Spleen (tissue), 13 donors: ENCODE measurements around the gene TEF. TPM values are rescaled to one million over a fixed set of nuclear protein-coding genes. Genes with fewer than 3 reads are reported as not detected.
A peak's percentile ranks its signal among the peaks of the same experiment; 100 is the strongest.

Experiments used
- DNase-seq: peaks from one replicate; pipeline ENCODE4 v3.0.0-alpha.2; 2020
- H3K27ac ChIP-seq, 8 donors: fragments of 200-600 bp; sonication (generic) in 7 of 8; 1 replicate in 4 of 8; 2 replicates in 4 of 8; pipeline versions ENCODE4 v1.5.0 to v1.8.0; 2016 to 2021; ENCODE audit warnings: inconsistent platforms in 4 of 8, mild to moderate bottlenecking in 4 of 8, moderate library complexity in 1 of 8
- H3K27me3 ChIP-seq, 7 donors: fragments of 200-600 bp; sonication (generic) in 6 of 7; replicated peaks in 1 of 7; 1 replicate in 4 of 7; 2 replicates in 3 of 7; pipeline versions ENCODE4 v1.5.0 to v1.8.0; 2016 to 2021; ENCODE audit warnings: inconsistent platforms in 3 of 7, mild to moderate bottlenecking in 1 of 7
- H3K36me3 ChIP-seq, 6 donors: fragments of 200-600 bp; sonication (generic) in 5 of 6; 1 replicate in 4 of 6; 2 replicates in 2 of 6; pipeline versions ENCODE4 v1.5.0 to v1.8.0; 2016 to 2021; ENCODE audit warnings: inconsistent platforms in 2 of 6
- H3K4me1 ChIP-seq, 6 donors: fragments of 200-600 bp; sonication (generic) in 5 of 6; 1 replicate in 3 of 6; 2 replicates in 3 of 6; pipeline versions ENCODE4 v1.5.0 to v1.8.0; 2016 to 2021; ENCODE audit warnings: inconsistent platforms in 3 of 6
- H3K4me3 ChIP-seq, 8 donors: fragments of 200-600 bp; sonication (generic) in 7 of 8; 1 replicate in 4 of 8; 2 replicates in 4 of 8; pipeline versions ENCODE4 v1.5.0 to v1.8.0; 2016 to 2021; ENCODE audit warnings: inconsistent platforms in 4 of 8, mild to moderate bottlenecking in 4 of 8, moderate library complexity in 2 of 8
- H3K9me3 ChIP-seq, 8 donors: fragments of 200-600 bp; sonication (generic) in 7 of 8; 1 replicate in 4 of 8; 2 replicates in 4 of 8; pipeline versions ENCODE4 v1.5.0 to v1.8.0; 2016 to 2021; ENCODE audit warnings: inconsistent platforms in 4 of 8
- POLR2A ChIP-seq, 3 donors: fragments of 450-650 bp; IDR thresholded peaks; one replicate each; pipeline ENCODE4 v1.5.1; 2017; ENCODE audit warnings: antibody characterized with exemption in 3 of 3, mild to moderate bottlenecking in 1 of 3
- POLR2AphosphoS5 ChIP-seq, 3 donors: sonication (generic); formaldehyde crosslinking; IDR thresholded peaks; one replicate each; pipeline ENCODE4 v1.5.1; 2017; ENCODE audit warnings: antibody characterized with exemption in 3 of 3
- WGBS, 5 donors: extraction: QIAGEN DNeasy Blood & Tissue Kit in 3 of 5; methylation state at CpG; one replicate each; pipeline versions ENCODE4 v1.1.5 to v1.1.7; 2013 to 2018; 5-methylcytosine and 5-hydroxymethylcytosine counted together
- intact Hi-C: fragments of 100-400 bp; cut with DNase I; formaldehyde crosslinking; loops from one replicate; pipeline ENCODE4 v1.15.0; 2023; ENCODE audit warnings: low total_unique reads
- long read RNA-seq, 2 donors: transcript quantifications; one replicate each; lab custom pipeline, GENCODE V29; 2026
- polyA plus RNA-seq, 3 donors: library from polyadenylated mRNA; stranded (reverse); fragments of 200-250 nt; gene quantifications; one replicate each; pipeline ENCODE4 v1.2.1, GENCODE V29; 2013
- total RNA-seq, 7 donors: library from RNA; depleted of rRNA in 3 of 7; stranded (reverse); fragments of >200 nt in 3 of 7; fragmentation: NEBNext Ultra II Directional in 4 of 7; extraction: Animal tissue kit (Norgen Biotek cat#: 25700) in 4 of 7; gene quantifications; one replicate each; pipeline versions ENCODE4 v1.1.0 to v1.2.1, GENCODE V29; 2016 to 2021
- TF ChIP-seq, protein P1 (sequence below), 11 experiments: fragments of 200-600 bp in 7 of 11; fragments of 450-650 bp in 4 of 11; sonication (generic) in 4 of 11; IDR thresholded peaks in 8 of 11; conservative IDR thresholded peaks in 3 of 11; 1 replicate in 7 of 11; 2 replicates in 4 of 11; pipeline versions ENCODE4 v1.4.0 to v1.8.0; 2016 to 2021; ENCODE audit warnings: antibody characterized with exemption in 11 of 11, inconsistent platforms in 4 of 11, mild to moderate bottlenecking in 1 of 11
- donor health status: healthy with polysubstance abuse.
- donor health status: DM: no; HTN: no; CAD: no; lungs with moderate emphysema.
- donor health status: DM: no; HTN: no; CAD: no.
- donor health status: Bipolar disorder and iron deficiency.
- donor health status: healthy.
- donor health status: DM: no; HTN: no; CAD: no.
- donor health status: DM: yes; HTN: yes; CAD: no.

The TEF gene, protein sequence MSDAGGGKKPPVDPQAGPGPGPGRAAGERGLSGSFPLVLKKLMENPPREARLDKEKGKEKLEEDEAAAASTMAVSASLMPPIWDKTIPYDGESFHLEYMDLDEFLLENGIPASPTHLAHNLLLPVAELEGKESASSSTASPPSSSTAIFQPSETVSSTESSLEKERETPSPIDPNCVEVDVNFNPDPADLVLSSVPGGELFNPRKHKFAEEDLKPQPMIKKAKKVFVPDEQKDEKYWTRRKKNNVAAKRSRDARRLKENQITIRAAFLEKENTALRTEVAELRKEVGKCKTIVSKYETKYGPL
- total RNA-seq (10 to 100 TPM in 6 of 7 donors, 1 to 10 TPM in 1; 7.6 to 29.9 (median 13.6) TPM), polyA plus RNA-seq (1 to 10 TPM; 2.2 to 7.6 (median 3.0) TPM)
- long read RNA-seq, donor 1, full-length matches to known transcripts: 2 of 2 reads
- long read RNA-seq, donor 1, partial matches to known transcripts: 0 of 2 reads
- long read RNA-seq, donor 1, other reads (novel, unspliced or antisense): 0 of 2 reads
- long read RNA-seq, donor 2: 0 reads

DNA sequence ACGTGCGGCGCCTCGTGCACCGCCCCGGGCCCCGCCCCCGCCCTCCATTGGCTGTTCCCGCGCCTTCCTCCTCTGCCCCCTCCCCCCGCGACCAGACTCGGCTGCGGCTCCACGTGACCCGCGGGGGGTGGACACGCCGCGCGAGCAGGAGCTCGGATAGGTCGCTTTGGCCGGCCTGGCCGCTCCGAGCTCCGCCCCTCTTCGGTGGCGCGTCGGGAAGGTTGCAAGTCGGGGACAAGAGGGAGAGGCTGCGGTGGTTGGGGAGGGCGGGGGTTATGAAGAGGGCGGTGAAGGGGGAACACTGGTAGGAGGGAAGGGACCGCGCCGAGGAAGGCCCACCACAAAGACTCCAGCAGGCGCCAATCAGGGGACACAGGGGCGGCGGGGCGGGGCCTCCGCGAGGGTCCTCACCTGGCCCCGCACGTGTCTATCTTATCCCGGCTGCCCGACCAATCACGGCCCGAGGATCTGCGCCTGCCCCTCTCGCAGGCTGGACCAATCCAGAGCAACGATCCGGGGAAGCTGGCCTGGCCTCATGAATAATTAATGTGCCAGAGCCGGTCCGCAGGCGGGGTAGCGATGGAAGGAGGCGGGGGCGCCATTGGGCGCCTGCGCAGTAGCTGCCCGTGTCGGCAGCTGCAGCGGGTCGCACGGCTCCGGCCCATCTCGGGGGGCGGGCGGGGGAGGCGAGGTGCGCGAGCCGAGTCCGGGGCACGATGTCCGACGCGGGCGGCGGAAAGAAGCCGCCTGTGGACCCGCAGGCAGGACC, at the start of gene TEF:
TSS of gene TEF (plus strand) at position 614 of the 769 bp plus-strand sequence. CDS start at position 717, 103 bp downstream.
- TF ChIP-seq POLR2AphosphoS5 (IDR thresholded peaks at IDR 0.05) (peak; percentile 65 to 84 (median 81)), POLR2A (IDR thresholded peaks at IDR 0.05) (no peak)
- TF ChIP-seq, protein P1, sequence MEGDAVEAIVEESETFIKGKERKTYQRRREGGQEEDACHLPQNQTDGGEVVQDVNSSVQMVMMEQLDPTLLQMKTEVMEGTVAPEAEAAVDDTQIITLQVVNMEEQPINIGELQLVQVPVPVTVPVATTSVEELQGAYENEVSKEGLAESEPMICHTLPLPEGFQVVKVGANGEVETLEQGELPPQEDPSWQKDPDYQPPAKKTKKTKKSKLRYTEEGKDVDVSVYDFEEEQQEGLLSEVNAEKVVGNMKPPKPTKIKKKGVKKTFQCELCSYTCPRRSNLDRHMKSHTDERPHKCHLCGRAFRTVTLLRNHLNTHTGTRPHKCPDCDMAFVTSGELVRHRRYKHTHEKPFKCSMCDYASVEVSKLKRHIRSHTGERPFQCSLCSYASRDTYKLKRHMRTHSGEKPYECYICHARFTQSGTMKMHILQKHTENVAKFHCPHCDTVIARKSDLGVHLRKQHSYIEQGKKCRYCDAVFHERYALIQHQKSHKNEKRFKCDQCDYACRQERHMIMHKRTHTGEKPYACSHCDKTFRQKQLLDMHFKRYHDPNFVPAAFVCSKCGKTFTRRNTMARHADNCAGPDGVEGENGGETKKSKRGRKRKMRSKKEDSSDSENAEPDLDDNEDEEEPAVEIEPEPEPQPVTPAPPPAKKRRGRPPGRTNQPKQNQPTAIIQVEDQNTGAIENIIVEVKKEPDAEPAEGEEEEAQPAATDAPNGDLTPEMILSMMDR (IDR thresholded peaks at IDR 0.05 in 8 of 11, conservative IDR thresholded peaks at IDR 0.05 in 3 of 11): peak in 1 of 11 experiments; percentile 14
- WGBS, 5 donors: 0 to 1% (median 0%) methylated on average over 32 to 84 of the region's 84 CpGs

DNA sequence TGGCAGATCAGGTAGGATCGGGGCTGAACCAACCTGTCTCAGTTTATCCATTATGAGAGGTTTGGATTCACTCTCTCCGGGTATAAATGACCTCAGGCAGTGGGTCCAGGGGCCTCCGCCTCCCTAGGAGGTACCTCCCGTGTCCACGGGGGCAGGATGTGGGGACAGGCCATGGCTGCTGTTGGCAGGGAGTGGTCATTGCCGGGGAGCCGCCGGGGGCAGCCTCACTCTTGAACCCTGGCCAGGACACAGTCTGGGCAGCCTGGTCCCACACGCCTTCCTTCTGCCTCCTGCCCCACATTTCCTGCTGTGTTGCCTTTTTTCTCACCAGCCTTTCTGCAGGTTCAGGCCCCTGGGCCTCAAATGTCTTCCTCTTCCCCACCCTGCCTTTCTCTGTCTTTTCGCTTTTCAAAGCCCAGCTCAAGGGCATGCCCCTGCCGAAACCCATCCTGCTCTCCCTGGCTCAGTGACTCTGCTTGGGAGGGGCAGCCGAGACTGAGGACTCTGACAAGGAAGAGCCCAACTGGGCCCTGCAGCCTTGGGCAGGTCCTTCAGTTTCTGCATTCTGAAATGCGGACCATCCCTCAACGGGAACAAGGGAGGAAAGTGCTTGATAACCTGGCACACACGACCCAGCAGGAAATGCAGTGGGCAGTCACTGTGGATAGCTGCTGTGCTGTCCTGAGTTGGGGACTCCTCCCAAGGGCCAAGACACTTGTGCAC, 49.4 kb upstream of the TEF start:
- Histone ChIP-seq H3K9me3 (no peaks in the 10 kb centered on the region), H3K36me3 (peaks cover 0 to 100% (median 77%) of the 10 kb centered on the region in 6 donors), H3K4me1 (peaks cover 0 to 4% (median 0%) of the 10 kb centered on the region in 6 donors), H3K27ac (peak overlapping the region in 1 of 8 donors; percentile 14), H3K27me3 (no peaks in the 10 kb centered on the region), H3K4me3 (no peak overlapping the region)
- intact Hi-C loops: no loop called here
- DNase-seq: no peak
- TF ChIP-seq POLR2AphosphoS5 (IDR thresholded peaks at IDR 0.05) (no peak), POLR2A (IDR thresholded peaks at IDR 0.05) (no peak)
- TF ChIP-seq, protein P1 (IDR thresholded peaks at IDR 0.05 in 8 of 11, conservative IDR thresholded peaks at IDR 0.05 in 3 of 11): no peak
- 78 to 93% (median 81%) methylated on average over 14 to 15 of the region's 15 CpGs for WGBS, 5 donors

More for the DNA sequence above, at the start of gene TEF:
- Histone ChIP-seq H3K4me1 (peaks cover 0 to 54% (median 26%) of the 10 kb centered on the region in 6 donors), H3K9me3 (no peaks in the 10 kb centered on the region), H3K36me3 (no peaks in the 10 kb centered on the region), H3K27me3 (no peaks in the 10 kb centered on the region), H3K4me3 (peak within 1 kb of the TSS; percentile 68 to 97 (median 92)), H3K27ac (peak within 1 kb of the TSS; percentile 90 to 96 (median 94))
- intact Hi-C loops: no loop called here
- DNase-seq: peak; percentile 99

DNA sequence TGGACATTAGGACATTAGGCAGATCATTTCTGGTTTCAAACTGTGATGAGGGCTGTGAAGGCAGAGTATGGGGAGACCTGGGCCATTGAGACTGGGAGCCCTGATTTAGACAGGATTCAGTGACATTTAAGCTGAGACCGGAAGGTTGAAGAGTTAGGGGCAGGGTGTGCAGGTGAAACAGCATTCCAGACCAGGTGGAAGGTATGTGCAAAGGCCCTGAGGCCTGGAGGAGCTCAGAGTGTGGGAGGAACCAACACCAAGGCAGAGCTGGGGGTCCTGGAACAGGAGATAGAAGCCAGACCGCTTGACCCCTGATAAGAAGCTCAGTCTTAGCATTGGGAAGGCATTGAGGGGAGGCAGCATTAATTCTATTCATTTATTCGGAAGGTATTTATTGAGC, 47.9 kb upstream of the TEF start:
- no peaks in the 10 kb centered on the region for H3K4me1 ChIP-seq
- no peak for DNase-seq
- intact Hi-C loops: no loop called here
- no peak overlapping the region for H3K27ac ChIP-seq
- no peak for TF ChIP-seq POLR2A (IDR thresholded peaks at IDR 0.05)
- TF ChIP-seq, protein P1 (IDR thresholded peaks at IDR 0.05 in 8 of 11, conservative IDR thresholded peaks at IDR 0.05 in 3 of 11): no peak
- TF ChIP-seq POLR2AphosphoS5 (IDR thresholded peaks at IDR 0.05): no peak
- H3K27me3 ChIP-seq: no peaks in the 10 kb centered on the region
- H3K4me3 ChIP-seq: no peak overlapping the region
- 97 to 100% (median 97%) methylated on average over 3 of the region's 3 CpGs for WGBS, 5 donors
- H3K36me3 ChIP-seq: peaks cover 0 to 100% (median 73%) of the 10 kb centered on the region in 6 donors
- no peaks in the 10 kb centered on the region for H3K9me3 ChIP-seq
